Measurements from ENCODE around the gene SYT14. TPM values are rescaled to one million over a fixed set of nuclear protein-coding genes. Genes with fewer than 3 reads are reported as not detected.
"Not testable (repeated sequence)": the region's sequence is repeated elsewhere in the genome, so short reads cannot be mapped to it uniquely, and the experiment has no call there.

The SYT14 gene
- total and polyA plus RNA-seq, 5 donors from 2014 or later: not detected

DNA sequence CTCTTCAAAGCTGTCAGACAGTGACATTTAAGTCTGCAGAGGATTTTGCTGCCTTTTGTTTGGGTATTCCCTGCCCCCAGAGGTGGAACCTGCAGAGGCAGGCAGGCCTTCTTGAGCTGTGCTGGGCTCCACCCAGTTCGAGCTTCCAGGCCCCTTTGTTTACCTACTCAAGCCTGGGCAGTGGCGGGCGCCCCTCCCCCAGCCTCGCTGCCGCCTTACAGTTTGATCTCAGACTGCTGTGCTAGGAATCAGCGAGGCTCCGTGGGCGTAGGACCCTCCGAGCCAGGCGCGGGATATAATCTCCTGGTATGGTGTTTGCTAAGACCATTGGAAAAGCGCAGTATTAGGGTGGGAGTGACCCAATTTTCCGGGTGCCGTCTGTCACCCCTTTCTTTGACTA is 40.7 kb downstream of the SYT14 start:
- not testable (repeated sequence) for H3K4me1 ChIP-seq (ENCODE audit: control insufficient read depth, insufficient read depth, low read length, poor library complexity, severe bottlenecking); H3K27ac Mint-ChIP-seq; H3K27me3 ChIP-seq (ENCODE audit: control insufficient read depth, insufficient read depth, low read length)

DNA sequence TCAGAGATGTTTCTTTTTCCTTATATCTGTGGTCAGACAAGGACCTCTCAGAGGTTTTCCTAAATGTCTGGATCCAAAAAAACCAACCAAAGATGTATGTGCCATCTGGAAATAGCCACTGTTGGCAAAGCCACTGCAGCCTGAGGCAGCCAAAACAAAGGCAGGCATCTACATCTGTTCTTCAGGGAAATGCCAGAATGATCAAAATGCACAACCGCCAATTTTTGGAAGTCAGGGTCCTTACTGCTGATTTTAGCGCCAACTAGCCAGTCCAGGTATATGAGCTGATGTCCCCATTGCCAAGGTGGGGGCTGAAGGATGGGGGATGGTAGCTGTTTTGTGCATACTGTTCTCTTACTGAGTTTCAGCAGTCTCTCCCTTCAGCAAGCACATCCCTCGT is 45.9 kb downstream of the SYT14 start:
- peaks cover 9% of the 10 kb centered on the region for H3K27me3 Mint-ChIP-seq
- no peaks in the 10 kb centered on the region for H3K36me3 Mint-ChIP-seq
- Histone ChIP-seq H3K36me3 (ENCODE audit: control insufficient read depth, insufficient read depth, low read length) (no peaks in the 10 kb centered on the region), H3K27me3 (ENCODE audit: control insufficient read depth, insufficient read depth, low read length) (no peaks in the 10 kb centered on the region), H3K4me1 (ENCODE audit: control insufficient read depth, insufficient read depth, low read length, poor library complexity, severe bottlenecking) (no peaks in the 10 kb centered on the region), H3K9me3 (ENCODE audit: control insufficient read depth in 2 of 2, low read length in 2 of 2) (peaks cover 0 to 2% of the 10 kb centered on the region in 2 experiments), H3K27ac (ENCODE audit: insufficient read depth, low read length, poor library complexity, severe bottlenecking) (no peak overlapping the region), H3K4me3 (ENCODE audit: low read depth, low read length) (no peak overlapping the region)
- ATAC-seq (ENCODE audit: low read depth in 2 of 2) (no peak), DNase-seq (no peak)
- H3K4me3 Mint-ChIP-seq: no peak overlapping the region
- H3K4me1 Mint-ChIP-seq: no peaks in the 10 kb centered on the region
- H3K9me3 Mint-ChIP-seq: peaks cover 0 to 10% (median 0%) of the 10 kb centered on the region in 7 donors
- no peak overlapping the region for H3K27ac Mint-ChIP-seq

More for the DNA sequence above, 40.7 kb downstream of the SYT14 start:
- peaks cover 0 to 11% (median 0%) of the 10 kb centered on the region in 7 donors for H3K9me3 Mint-ChIP-seq
- H3K4me1 Mint-ChIP-seq; H3K36me3 Mint-ChIP-seq; ATAC-seq (ENCODE audit: low read depth in 2 of 2); H3K4me3 ChIP-seq (ENCODE audit: low read depth, low read length); H3K36me3 ChIP-seq (ENCODE audit: control insufficient read depth, insufficient read depth, low read length); H3K4me3 Mint-ChIP-seq; DNase-seq; H3K9me3 ChIP-seq (ENCODE audit: control insufficient read depth in 2 of 2, low read length in 2 of 2); H3K27ac ChIP-seq (ENCODE audit: insufficient read depth, low read length, poor library complexity, severe bottlenecking); H3K27me3 Mint-ChIP-seq: not testable (repeated sequence)

DNA sequence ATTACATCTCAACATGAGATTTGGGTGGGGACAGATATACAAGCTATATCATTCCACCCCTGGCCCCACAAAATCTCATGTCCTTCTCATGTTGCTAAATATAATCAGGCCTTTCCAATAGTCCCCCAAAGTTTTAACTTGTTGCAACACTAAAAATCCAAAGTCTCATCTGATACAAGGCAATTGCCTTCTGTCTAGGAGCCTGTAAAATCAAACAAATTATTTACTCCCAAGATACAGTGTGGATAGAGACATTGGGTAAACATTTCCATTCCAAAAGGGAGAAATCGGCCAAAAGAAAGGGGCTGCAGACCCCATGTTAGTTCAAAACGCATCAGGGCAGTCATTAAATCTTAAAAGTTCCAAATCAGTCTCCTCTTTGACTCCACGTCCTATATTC is 47.0 kb downstream of the SYT14 start:
- ATAC-seq (ENCODE audit: low read depth in 2 of 2) (no peak), DNase-seq (no peak)
- peaks cover 0 to 5% (median 0%) of the 10 kb centered on the region in 7 donors for H3K9me3 Mint-ChIP-seq
- no peak overlapping the region for H3K4me3 Mint-ChIP-seq
- Histone ChIP-seq H3K4me1 (ENCODE audit: control insufficient read depth, insufficient read depth, low read length, poor library complexity, severe bottlenecking) (no peaks in the 10 kb centered on the region), H3K27me3 (ENCODE audit: control insufficient read depth, insufficient read depth, low read length) (no peaks in the 10 kb centered on the region), H3K9me3 (ENCODE audit: control insufficient read depth in 2 of 2, low read length in 2 of 2) (peaks cover 0 to 2% of the 10 kb centered on the region in 2 experiments), H3K27ac (ENCODE audit: insufficient read depth, low read length, poor library complexity, severe bottlenecking) (no peak overlapping the region), H3K36me3 (ENCODE audit: control insufficient read depth, insufficient read depth, low read length) (no peaks in the 10 kb centered on the region), H3K4me3 (ENCODE audit: low read depth, low read length) (no peak overlapping the region)
- H3K36me3 Mint-ChIP-seq: no peaks in the 10 kb centered on the region
- H3K4me1 Mint-ChIP-seq: no peaks in the 10 kb centered on the region
- H3K27me3 Mint-ChIP-seq: peaks cover 4% of the 10 kb centered on the region
- no peak overlapping the region for H3K27ac Mint-ChIP-seq

DNA sequence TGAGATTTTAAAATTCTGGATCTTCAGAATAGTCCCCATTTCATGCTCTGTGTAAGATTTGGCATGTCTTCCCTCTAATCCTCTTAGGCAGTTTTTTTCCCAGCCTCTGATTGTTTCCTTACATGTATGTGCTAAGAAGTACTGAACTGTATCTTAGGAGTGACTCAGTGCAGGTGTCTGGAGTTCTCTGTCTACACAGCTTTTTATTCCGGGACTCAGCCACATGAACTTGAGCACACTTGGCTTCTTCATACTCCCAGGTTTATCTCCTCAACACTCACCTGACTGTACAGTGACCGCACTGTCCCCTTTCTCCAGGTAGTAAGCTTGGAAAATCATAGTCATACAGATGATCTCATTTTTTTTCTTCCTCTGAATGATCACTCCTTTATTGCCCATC is 50.7 kb downstream of the SYT14 start:
- H3K36me3 Mint-ChIP-seq: no peaks in the 10 kb centered on the region
- Histone ChIP-seq H3K27me3 (ENCODE audit: control insufficient read depth, insufficient read depth, low read length) (no peaks in the 10 kb centered on the region), H3K27ac (ENCODE audit: insufficient read depth, low read length, poor library complexity, severe bottlenecking) (no peak overlapping the region), H3K36me3 (ENCODE audit: control insufficient read depth, insufficient read depth, low read length) (no peaks in the 10 kb centered on the region), H3K4me3 (ENCODE audit: low read depth, low read length) (no peak overlapping the region), H3K9me3 (ENCODE audit: control insufficient read depth in 2 of 2, low read length in 2 of 2) (peaks cover 0 to 2% of the 10 kb centered on the region in 2 experiments), H3K4me1 (ENCODE audit: control insufficient read depth, insufficient read depth, low read length, poor library complexity, severe bottlenecking) (no peaks in the 10 kb centered on the region)
- no peak overlapping the region for H3K27ac Mint-ChIP-seq
- H3K4me3 Mint-ChIP-seq: no peak overlapping the region
- H3K9me3 Mint-ChIP-seq: peaks cover 0 to 2% (median 0%) of the 10 kb centered on the region in 7 donors
- no peaks in the 10 kb centered on the region for H3K4me1 Mint-ChIP-seq
- DNase-seq (no peak), ATAC-seq (ENCODE audit: low read depth in 2 of 2) (no peak)
- H3K27me3 Mint-ChIP-seq: peaks cover 8% of the 10 kb centered on the region

DNA sequence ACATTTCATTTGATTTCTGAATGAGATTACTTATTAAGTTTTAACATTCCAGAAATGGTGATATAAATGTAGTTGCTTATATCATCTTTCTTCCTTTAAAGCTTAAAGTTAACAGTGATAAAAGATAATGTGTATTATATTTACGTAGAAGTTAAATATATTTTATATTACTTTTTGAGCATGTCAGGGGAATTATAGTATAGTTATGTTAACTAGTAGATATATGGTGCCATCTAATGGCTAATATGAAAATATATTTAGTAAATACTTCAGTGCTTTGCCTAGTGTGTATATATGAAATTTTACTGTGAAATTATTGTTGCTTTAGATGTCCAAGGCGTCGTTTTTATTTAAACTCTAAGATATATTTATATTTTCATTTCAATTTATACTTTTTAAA is 51.5 kb downstream of the SYT14 start:
- H3K36me3 Mint-ChIP-seq: no peaks in the 10 kb centered on the region
- no peaks in the 10 kb centered on the region for H3K4me1 Mint-ChIP-seq
- Histone ChIP-seq H3K9me3 (ENCODE audit: control insufficient read depth in 2 of 2, low read length in 2 of 2) (peaks cover 0 to 2% of the 10 kb centered on the region in 2 experiments), H3K4me3 (ENCODE audit: low read depth, low read length) (no peak overlapping the region), H3K36me3 (ENCODE audit: control insufficient read depth, insufficient read depth, low read length) (no peaks in the 10 kb centered on the region), H3K27ac (ENCODE audit: insufficient read depth, low read length, poor library complexity, severe bottlenecking) (no peak overlapping the region), H3K27me3 (ENCODE audit: control insufficient read depth, insufficient read depth, low read length) (no peaks in the 10 kb centered on the region), H3K4me1 (ENCODE audit: control insufficient read depth, insufficient read depth, low read length, poor library complexity, severe bottlenecking) (no peaks in the 10 kb centered on the region)
- peaks cover 8% of the 10 kb centered on the region for H3K27me3 Mint-ChIP-seq
- DNase-seq: peak in 2 of 3 donors; percentile 2 to 11
- no peak overlapping the region for H3K27ac Mint-ChIP-seq
- H3K4me3 Mint-ChIP-seq: no peak overlapping the region
- no peak for ATAC-seq (ENCODE audit: low read depth in 2 of 2)
- H3K9me3 Mint-ChIP-seq: peaks cover 0 to 2% (median 0%) of the 10 kb centered on the region in 7 donors

DNA sequence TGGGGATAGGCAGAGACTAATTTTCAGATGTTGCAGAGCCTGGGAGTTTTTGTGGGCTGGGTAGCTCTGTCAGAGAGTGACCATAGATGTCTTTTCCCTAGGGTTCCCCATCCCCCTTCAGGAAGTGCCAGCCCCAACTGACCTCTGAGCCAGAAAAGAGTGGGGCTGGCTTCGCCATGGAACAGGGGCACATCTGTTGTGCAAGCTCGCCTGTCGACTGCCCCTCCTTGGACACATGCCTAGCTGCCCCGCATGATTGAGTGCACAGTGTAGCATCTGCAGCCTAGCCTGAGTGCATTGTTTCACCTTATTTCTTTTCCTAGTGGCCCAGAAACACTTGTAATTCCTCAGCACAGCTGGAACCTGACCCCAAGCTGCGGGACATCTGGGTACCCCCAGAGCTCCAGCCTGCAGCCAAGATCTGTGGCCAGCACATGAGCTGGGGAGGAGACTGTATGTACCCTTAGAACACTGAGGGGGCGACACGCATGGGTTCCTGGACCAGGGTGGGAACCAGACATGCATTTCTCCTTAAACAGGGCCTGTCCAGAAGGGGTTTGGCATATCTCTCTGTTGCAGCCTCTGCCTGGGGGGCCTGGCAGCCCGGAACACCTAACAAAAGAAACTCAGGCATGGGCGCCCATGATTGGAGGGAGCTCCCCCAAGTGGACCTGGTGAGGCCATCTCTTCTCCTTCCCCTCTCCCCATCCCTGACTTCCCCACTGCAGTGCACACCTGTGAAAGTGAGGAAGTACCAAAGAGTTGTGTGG is 55.2 kb downstream of the SYT14 start:
- Histone ChIP-seq H3K9me3 (ENCODE audit: control insufficient read depth in 2 of 2, low read length in 2 of 2) (no peaks in the 10 kb centered on the region), H3K27ac (ENCODE audit: insufficient read depth, low read length, poor library complexity, severe bottlenecking) (no peak overlapping the region), H3K4me3 (ENCODE audit: low read depth, low read length) (no peak overlapping the region), H3K4me1 (ENCODE audit: control insufficient read depth, insufficient read depth, low read length, poor library complexity, severe bottlenecking) (no peaks in the 10 kb centered on the region), H3K36me3 (ENCODE audit: control insufficient read depth, insufficient read depth, low read length) (no peaks in the 10 kb centered on the region), H3K27me3 (ENCODE audit: control insufficient read depth, insufficient read depth, low read length) (no peaks in the 10 kb centered on the region)
- Mint-ChIP-seq H3K4me1 (no peaks in the 10 kb centered on the region), H3K27me3 (peaks cover 8% of the 10 kb centered on the region), H3K27ac (no peak overlapping the region), H3K9me3 (no peaks in the 10 kb centered on the region), H3K36me3 (no peaks in the 10 kb centered on the region), H3K4me3 (no peak overlapping the region)
- DNase-seq: no peak
- no peak for ATAC-seq (ENCODE audit: low read depth in 2 of 2)

DNA sequence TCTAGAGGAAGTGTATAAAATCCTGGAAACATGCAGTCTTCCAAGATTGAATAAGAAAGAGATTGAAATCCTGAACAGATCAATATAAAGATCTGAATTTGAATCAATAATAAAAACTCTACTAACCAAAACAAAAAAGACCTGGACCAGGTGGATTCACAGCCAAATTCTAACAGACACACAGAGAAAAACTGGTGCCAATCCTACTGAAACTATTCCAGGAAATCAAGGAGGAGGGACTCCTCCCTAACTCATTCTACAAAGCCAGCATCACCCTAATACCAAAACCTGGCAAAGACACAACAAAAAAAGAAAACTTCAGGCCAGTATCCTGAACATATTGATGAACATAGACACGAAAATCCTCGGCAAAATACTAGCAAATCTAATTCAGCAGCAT is 58.3 kb downstream of the SYT14 start:
- no peak overlapping the region for H3K4me3 ChIP-seq (ENCODE audit: low read depth, low read length)
- no peaks in the 10 kb centered on the region for H3K4me1 Mint-ChIP-seq
- no peak overlapping the region for H3K27ac Mint-ChIP-seq
- H3K9me3 Mint-ChIP-seq: no peaks in the 10 kb centered on the region
- no peaks in the 10 kb centered on the region for H3K36me3 Mint-ChIP-seq
- peaks cover 14% of the 10 kb centered on the region for H3K27me3 Mint-ChIP-seq
- H3K36me3 ChIP-seq (ENCODE audit: control insufficient read depth, insufficient read depth, low read length): no peaks in the 10 kb centered on the region
- H3K9me3 ChIP-seq (ENCODE audit: control insufficient read depth in 2 of 2, low read length in 2 of 2): no peaks in the 10 kb centered on the region
- H3K4me3 Mint-ChIP-seq: no peak overlapping the region
- ATAC-seq (ENCODE audit: low read depth in 2 of 2) (no peak), DNase-seq (no peak)
- H3K27me3 ChIP-seq (ENCODE audit: control insufficient read depth, insufficient read depth, low read length): no peaks in the 10 kb centered on the region
- H3K4me1 ChIP-seq (ENCODE audit: control insufficient read depth, insufficient read depth, low read length, poor library complexity, severe bottlenecking): no peaks in the 10 kb centered on the region
- H3K27ac ChIP-seq (ENCODE audit: insufficient read depth, low read length, poor library complexity, severe bottlenecking): no peak overlapping the region

DNA sequence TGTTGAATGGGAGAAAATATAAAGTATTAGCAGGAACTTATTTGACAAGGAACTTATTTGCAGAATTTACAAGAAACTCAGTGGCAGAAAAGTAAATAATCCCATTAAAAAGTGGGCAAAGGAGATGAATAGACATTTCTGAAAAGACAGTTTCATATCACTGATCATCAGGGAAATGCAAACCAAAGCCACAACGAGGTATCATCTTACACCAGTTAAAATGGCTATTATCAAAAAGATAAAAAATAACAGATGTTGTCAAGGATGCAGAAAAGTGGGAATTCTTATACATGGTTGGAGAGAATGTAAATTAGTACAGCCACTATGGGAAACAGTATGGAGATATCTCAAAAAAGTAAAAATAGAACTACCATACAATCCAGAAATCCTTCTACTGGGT is 61.0 kb downstream of the SYT14 start:
- Histone ChIP-seq H3K9me3 (ENCODE audit: control insufficient read depth in 2 of 2, low read length in 2 of 2) (no peaks in the 10 kb centered on the region), H3K36me3 (ENCODE audit: control insufficient read depth, insufficient read depth, low read length) (no peaks in the 10 kb centered on the region), H3K27ac (ENCODE audit: insufficient read depth, low read length, poor library complexity, severe bottlenecking) (no peak overlapping the region), H3K4me1 (ENCODE audit: control insufficient read depth, insufficient read depth, low read length, poor library complexity, severe bottlenecking) (no peaks in the 10 kb centered on the region), H3K27me3 (ENCODE audit: control insufficient read depth, insufficient read depth, low read length) (no peaks in the 10 kb centered on the region), H3K4me3 (ENCODE audit: low read depth, low read length) (no peak overlapping the region)
- Mint-ChIP-seq H3K9me3 (peaks cover 0 to 1% (median 0%) of the 10 kb centered on the region in 7 donors), H3K4me1 (no peaks in the 10 kb centered on the region), H3K27me3 (peaks cover 6% of the 10 kb centered on the region), H3K36me3 (no peaks in the 10 kb centered on the region), H3K4me3 (no peak overlapping the region), H3K27ac (no peak overlapping the region)
- ATAC-seq (ENCODE audit: low read depth in 2 of 2) (no peak), DNase-seq (no peak)
